IPS-20b (cell line): ENCODE data around the gene ATP8A2.

ENCODE experiments used
- H3K27ac ChIP-seq: one replicate; pipeline ENCODE4 v1.5.1; 2013; ENCODE audit warnings: low read length
- H3K27me3 ChIP-seq: 2 replicates; pipeline ENCODE4 v1.6.1; 2013; ENCODE audit warnings: mild to moderate bottlenecking, low read length, inconsistent platforms; ENCODE audit not compliant: insufficient read depth
- H3K36me3 ChIP-seq: 2 replicates; pipeline ENCODE4 v1.6.1; 2013; ENCODE audit warnings: low read depth, mild to moderate bottlenecking, inconsistent platforms, low read length, moderate library complexity; ENCODE audit not compliant: insufficient read depth
- H3K4me1 ChIP-seq: 2 replicates; pipeline ENCODE4 v1.6.1; 2013; ENCODE audit warnings: mild to moderate bottlenecking, control low read depth, inconsistent platforms, low read length, moderate library complexity; ENCODE audit not compliant: insufficient read depth
- H3K4me3 ChIP-seq: 2 replicates; pipeline ENCODE4 v1.5.1; 2013; ENCODE audit warnings: mild to moderate bottlenecking, low read length, inconsistent platforms
- H3K9ac ChIP-seq: 2 replicates; pipeline ENCODE4 v1.6.1; 2013; ENCODE audit warnings: low read depth, mild to moderate bottlenecking, inconsistent platforms, low read length, moderate library complexity
- H3K9me3 ChIP-seq: 2 replicates; pipeline ENCODE4 v1.6.1; 2013; ENCODE audit warnings: mild to moderate bottlenecking, low read depth, low read length, inconsistent platforms; ENCODE audit not compliant: insufficient read depth

Gene ATP8A2

GRCh38 chr13:25384758-25385410 lies 13.1 kb downstream of the ATP8A2 start:
- Histone ChIP-seq H3K4me3 (no peak overlapping the region), H3K27ac (no peak overlapping the region)

DNA sequence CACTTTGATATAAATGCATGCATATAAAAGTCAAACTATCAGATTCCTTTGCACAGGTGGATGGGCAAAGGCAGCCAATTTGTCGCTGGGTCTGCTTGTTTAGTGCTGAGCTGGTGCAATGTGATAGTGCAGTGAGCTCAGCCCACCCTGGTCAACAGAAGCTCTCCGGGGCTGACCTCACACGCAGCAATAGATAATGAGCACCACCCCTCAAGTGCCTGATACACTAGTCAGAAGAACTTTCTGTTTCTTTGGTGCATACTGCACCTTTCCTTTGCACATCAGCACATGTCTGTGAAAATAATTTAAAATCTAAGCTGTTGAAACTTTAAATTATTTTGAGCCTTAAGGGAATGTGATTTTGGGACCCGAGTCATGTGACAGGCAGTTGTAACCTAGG lies 20.2 kb downstream of the ATP8A2 start:
- H3K9ac ChIP-seq = no peak overlapping the region
- H3K27ac ChIP-seq = no peak overlapping the region
- H3K9me3 ChIP-seq = no peaks in the 10 kb centered on the region
- no peak overlapping the region for H3K4me3 ChIP-seq
- peaks cover 7% of the 10 kb centered on the region; the same call in 1 of the 2 replicates for H3K4me1 ChIP-seq
- H3K27me3 ChIP-seq = no peaks in the 10 kb centered on the region
- H3K36me3 ChIP-seq = no peaks in the 10 kb centered on the region

More at GRCh38 chr13:25384758-25385410, 13.1 kb downstream of the ATP8A2 start:
- Histone ChIP-seq H3K36me3 (no peaks in the 10 kb centered on the region), H3K27me3 (no peaks in the 10 kb centered on the region), H3K9ac (no peak overlapping the region), H3K9me3 (no peaks in the 10 kb centered on the region), H3K4me1 (peaks cover 5% of the 10 kb centered on the region; the same call in 1 of the 2 replicates)

- Histone ChIP-seq H3K9me3 (no peaks in the 10 kb centered on the region), H3K27me3 (no peaks in the 10 kb centered on the region), H3K27ac (no peak overlapping the region), H3K4me1 (peaks cover 7% of the 10 kb centered on the region; the same call in 1 of the 2 replicates), H3K4me3 (no peak overlapping the region), H3K9ac (no peak overlapping the region), H3K36me3 (no peaks in the 10 kb centered on the region)
Observed at GRCh38 chr13:25394402-25395060, 22.8 kb downstream of the ATP8A2 start.

GRCh38 chr13:25397763-25398162 lies 26.0 kb downstream of the ATP8A2 start:
- H3K27ac ChIP-seq = no peak overlapping the region
- no peak overlapping the region for H3K4me3 ChIP-seq
- no peaks in the 10 kb centered on the region for H3K36me3 ChIP-seq
- no peak overlapping the region for H3K9ac ChIP-seq
- no peaks in the 10 kb centered on the region for H3K27me3 ChIP-seq
- no peaks in the 10 kb centered on the region for H3K9me3 ChIP-seq
- H3K4me1 ChIP-seq = no peaks in the 10 kb centered on the region

- H3K9ac ChIP-seq = no peak overlapping the region
- H3K9me3 ChIP-seq = no peaks in the 10 kb centered on the region
- H3K36me3 ChIP-seq = no peaks in the 10 kb centered on the region
- H3K27me3 ChIP-seq = no peaks in the 10 kb centered on the region
- no peak overlapping the region for H3K27ac ChIP-seq
- no peaks in the 10 kb centered on the region for H3K4me1 ChIP-seq
- no peak overlapping the region for H3K4me3 ChIP-seq
Observed at GRCh38 chr13:25400925-25401324, 29.2 kb downstream of the ATP8A2 start.

GRCh38 chr13:25401958-25402357 lies 30.2 kb downstream of the ATP8A2 start:
- no peak overlapping the region for H3K4me3 ChIP-seq
- no peaks in the 10 kb centered on the region for H3K9me3 ChIP-seq
- no peaks in the 10 kb centered on the region for H3K4me1 ChIP-seq
- H3K27me3 ChIP-seq = no peaks in the 10 kb centered on the region
- no peak overlapping the region for H3K9ac ChIP-seq
- H3K27ac ChIP-seq = no peak overlapping the region
- no peaks in the 10 kb centered on the region for H3K36me3 ChIP-seq

GRCh38 chr13:25406377-25406776 lies 34.6 kb downstream of the ATP8A2 start:
- Histone ChIP-seq H3K4me1 (no peaks in the 10 kb centered on the region), H3K4me3 (no peak overlapping the region), H3K9ac (no peak overlapping the region), H3K9me3 (peaks cover 3% of the 10 kb centered on the region; the same call in 1 of the 2 replicates), H3K36me3 (no peaks in the 10 kb centered on the region), H3K27ac (no peak overlapping the region), H3K27me3 (no peaks in the 10 kb centered on the region)

- H3K4me1 ChIP-seq = no peaks in the 10 kb centered on the region
- no peak overlapping the region for H3K9ac ChIP-seq
- H3K9me3 ChIP-seq = peaks cover 3% of the 10 kb centered on the region; the same call in 1 of the 2 replicates
- no peaks in the 10 kb centered on the region for H3K27me3 ChIP-seq
- H3K4me3 ChIP-seq = no peak overlapping the region
- no peak overlapping the region for H3K27ac ChIP-seq
- no peaks in the 10 kb centered on the region for H3K36me3 ChIP-seq
Observed at GRCh38 chr13:25409938-25410337, 38.2 kb downstream of the ATP8A2 start.

DNA sequence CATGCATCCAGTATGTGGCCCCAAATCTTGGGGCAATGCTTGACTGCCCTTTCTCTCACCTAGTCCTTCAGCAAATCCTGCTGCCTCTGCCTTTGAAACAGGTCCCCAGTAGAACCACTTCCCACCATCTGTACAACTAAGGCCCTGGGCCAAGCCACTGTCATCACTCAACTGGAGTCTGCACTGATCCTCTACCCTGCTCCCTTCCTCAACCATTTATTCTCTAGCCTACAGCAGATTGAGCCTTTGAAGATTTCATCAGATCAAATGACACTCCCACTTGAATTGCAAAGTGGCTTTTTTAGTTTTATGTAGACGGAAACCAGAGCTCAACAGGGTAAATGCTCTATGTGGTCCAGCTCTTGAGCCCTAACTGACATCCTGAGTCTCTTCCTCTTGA lies 43.5 kb downstream of the ATP8A2 start:
- H3K4me1 ChIP-seq = peaks cover 14% of the 10 kb centered on the region
- H3K27me3 ChIP-seq = no peaks in the 10 kb centered on the region
- no peak overlapping the region for H3K9ac ChIP-seq
- no peaks in the 10 kb centered on the region for H3K36me3 ChIP-seq
- peaks cover 3% of the 10 kb centered on the region; the same call in 1 of the 2 replicates for H3K9me3 ChIP-seq
- H3K4me3 ChIP-seq = no peak overlapping the region
- no peak overlapping the region for H3K27ac ChIP-seq

DNA sequence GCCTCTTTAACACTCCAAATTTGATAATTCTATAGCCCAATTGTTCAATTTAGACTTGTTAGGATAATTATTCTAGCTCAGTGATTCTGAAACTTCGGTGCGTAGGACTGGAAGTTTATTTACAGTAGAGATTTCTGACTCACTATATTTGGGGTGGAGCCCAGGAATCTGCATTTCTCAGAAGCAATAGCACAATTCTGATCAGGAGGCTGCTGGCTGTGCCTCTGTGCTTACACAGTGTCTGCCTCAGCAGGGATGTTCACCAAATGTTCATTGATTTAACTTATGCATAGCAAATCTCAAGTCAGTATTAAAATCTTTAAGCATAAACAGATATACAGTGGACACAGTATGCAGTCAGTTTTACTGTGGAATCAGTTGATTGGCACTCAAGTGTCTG lies 45.8 kb downstream of the ATP8A2 start:
- Histone ChIP-seq H3K4me1 (peaks cover 19% of the 10 kb centered on the region), H3K36me3 (no peaks in the 10 kb centered on the region), H3K4me3 (no peak overlapping the region), H3K27me3 (no peaks in the 10 kb centered on the region), H3K27ac (no peak overlapping the region), H3K9ac (no peak overlapping the region), H3K9me3 (no peaks in the 10 kb centered on the region)

DNA sequence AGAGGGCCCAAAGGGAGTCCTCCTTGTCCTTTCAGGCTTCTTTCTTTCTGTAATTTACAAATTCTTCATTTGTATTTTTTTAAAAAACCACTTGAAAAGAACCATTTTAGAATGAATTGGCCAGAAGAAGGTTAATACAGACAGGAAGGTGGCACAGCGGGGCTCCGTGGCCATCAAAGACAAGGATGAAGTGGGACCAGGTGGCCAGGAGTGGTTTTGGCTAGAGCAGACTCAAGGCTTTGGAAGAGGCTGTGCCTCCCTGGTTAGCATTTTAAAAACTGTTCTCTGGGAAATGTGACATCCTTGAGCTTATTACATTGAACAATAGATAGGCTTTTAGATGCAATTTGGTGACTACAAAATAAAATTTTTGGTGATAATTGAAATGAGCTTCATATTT lies 48.4 kb downstream of the ATP8A2 start:
- no peak overlapping the region for H3K27ac ChIP-seq
- no peaks in the 10 kb centered on the region for H3K27me3 ChIP-seq
- H3K4me1 ChIP-seq = peaks cover 19% of the 10 kb centered on the region
- no peaks in the 10 kb centered on the region for H3K36me3 ChIP-seq
- H3K9ac ChIP-seq = no peak overlapping the region
- no peaks in the 10 kb centered on the region for H3K9me3 ChIP-seq
- H3K4me3 ChIP-seq = no peak overlapping the region

- peaks cover 1% of the 10 kb centered on the region; the same call in 1 of the 2 replicates for H3K9me3 ChIP-seq
- no peaks in the 10 kb centered on the region for H3K36me3 ChIP-seq
- H3K4me3 ChIP-seq = no peak overlapping the region
- no peak overlapping the region for H3K27ac ChIP-seq
- H3K4me1 ChIP-seq = peaks cover 19% of the 10 kb centered on the region
- no peaks in the 10 kb centered on the region for H3K27me3 ChIP-seq
- H3K9ac ChIP-seq = no peak overlapping the region
Observed at GRCh38 chr13:25421612-25422011, 49.8 kb downstream of the ATP8A2 start.
